DMS53 treated with DMSO at 0.1 percent for 48 hours (cell line): Measurements from ENCODE around the gene ABLIM3.
A peak's percentile ranks its signal among the peaks of the same experiment; 100 is the strongest.

Experiments
- DNase-seq: peaks from one replicate; lab custom pipeline; 2025; ENCODE audit not compliant: unreplicated experiment; lab: John Stamatoyannopoulos, UW

Gene ABLIM3

DNA sequence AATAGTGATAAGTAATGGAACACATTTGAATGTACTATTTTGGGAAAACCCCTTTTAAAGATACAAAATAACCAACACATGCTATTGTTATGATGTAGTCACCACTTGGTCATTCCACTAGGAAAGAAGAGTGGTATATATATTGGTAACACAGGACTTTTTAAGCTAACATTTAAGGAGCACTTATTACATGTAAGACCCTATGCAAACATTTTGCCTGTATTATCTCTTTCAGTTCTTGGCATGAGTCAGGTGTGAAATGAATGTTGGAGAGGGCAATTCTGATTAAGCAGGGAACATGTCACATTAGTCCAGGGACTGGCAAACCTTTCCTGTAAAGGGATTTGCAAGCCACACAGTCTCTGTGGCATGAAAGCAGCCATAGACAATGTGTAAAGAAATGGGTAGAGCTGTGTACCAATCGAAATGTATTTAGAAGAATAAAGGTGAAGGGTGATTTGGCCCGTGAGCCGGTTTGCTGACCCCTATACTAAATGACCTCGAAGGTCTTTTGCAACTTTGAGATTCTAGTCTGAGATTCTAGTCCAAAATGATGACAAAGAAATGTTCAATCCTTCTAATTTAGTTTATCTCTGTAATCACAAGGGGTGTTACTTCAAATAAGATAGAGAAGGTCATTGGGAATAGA lies 15.3 kb downstream of the ABLIM3 start:
- no peak for DNase-seq

GRCh38 chr5:149157330-149157729 lies 16.0 kb downstream of the ABLIM3 start:
- no peak for DNase-seq

DNA sequence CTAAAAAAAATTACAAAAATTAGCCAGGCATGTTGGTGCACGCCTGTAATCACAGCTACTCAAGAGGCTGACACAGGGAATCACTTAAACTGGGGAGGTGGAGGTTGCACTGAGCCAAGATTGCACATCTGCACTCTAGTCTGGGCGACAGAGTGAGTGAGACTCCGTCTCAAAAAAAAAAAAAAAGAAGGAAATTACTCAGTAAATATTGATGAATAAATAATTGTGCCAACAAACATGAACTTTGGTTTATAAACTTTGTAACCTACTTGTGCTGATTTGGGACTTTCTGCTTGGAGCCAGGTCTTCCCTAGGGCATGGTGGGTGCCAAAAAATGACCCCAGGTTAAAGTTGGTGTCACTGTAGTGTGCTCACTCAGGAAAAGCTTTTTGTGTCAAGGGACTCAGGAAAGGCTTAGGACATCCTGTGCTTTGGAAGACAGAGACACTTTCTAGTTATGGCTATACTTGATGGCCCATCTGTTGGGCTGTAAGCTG lies 19.0 kb downstream of the ABLIM3 start:
- DNase-seq: no peak

- peak; percentile 58 for DNase-seq
Measured at GRCh38 chr5:149161026-149161687, 19.9 kb downstream of the ABLIM3 start.

DNA sequence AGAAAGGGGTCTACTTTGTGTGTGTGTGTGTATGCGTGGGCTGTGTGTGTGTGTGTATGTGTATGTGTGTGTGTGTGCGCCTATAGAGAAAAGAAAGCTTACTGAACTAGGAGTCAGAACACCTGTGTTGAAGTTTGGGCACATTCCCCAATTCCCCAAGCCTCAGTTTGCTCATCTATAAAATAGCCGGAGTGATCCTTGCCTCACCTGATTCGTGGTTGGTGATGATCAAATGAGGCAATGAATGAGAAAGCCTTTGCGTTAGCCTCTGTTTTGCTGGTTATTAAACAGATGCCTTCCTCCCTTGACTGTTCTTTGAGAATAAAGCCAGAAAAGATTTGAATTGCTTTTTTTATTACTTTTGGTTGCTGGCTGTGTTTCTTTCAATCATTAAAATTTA lies 20.6 kb downstream of the ABLIM3 start:
- no peak for DNase-seq

GRCh38 chr5:149162401-149163084 lies 21.2 kb downstream of the ABLIM3 start:
- no peak for DNase-seq

DNA sequence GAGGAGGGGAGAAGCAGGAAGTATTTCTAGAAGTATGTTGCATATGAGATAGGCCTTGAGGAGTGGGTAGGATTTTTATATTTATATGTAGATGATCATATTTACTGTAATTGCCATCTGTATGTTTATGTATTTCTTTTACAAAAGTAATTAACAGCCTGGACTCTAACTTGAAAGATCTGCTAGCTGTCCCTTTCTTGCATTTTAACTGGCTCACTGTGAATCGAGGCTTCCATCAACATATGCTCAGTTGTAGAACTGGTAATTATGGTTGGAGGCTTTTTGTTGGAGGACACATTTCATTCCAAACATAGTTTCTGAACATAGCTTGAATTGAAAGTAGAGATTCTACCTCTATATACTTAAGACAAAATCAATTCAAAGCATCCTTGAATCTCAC lies 23.4 kb downstream of the ABLIM3 start:
- no peak for DNase-seq

DNA sequence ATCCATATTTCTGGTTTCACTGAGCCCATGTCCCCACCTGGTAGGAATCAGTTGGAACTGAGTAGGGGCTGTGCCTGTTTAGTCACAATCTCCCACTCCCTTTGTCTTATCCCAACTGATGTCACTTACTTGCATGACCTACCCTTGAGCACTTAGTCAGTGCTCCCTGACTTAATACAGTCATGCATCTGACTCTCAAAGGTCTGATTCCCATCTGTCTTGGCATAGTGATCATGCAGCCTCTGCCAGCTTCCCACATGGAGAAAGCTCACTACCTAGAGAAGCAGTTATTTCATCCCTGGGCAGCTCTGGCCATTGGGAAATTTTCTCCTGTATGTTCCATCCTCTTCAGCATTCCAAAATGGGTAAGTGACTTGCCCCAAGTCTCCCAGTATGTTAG lies 24.8 kb downstream of the ABLIM3 start:
- DNase-seq: no peak

- no peak for DNase-seq
Measured at GRCh38 chr5:149166591-149167100, 25.4 kb downstream of the ABLIM3 start.

GRCh38 chr5:149168276-149168906 lies 27.1 kb downstream of the ABLIM3 start:
- no peak for DNase-seq

- DNase-seq: no peak
Measured at GRCh38 chr5:149170299-149170698, 29.0 kb downstream of the ABLIM3 start.

DNA sequence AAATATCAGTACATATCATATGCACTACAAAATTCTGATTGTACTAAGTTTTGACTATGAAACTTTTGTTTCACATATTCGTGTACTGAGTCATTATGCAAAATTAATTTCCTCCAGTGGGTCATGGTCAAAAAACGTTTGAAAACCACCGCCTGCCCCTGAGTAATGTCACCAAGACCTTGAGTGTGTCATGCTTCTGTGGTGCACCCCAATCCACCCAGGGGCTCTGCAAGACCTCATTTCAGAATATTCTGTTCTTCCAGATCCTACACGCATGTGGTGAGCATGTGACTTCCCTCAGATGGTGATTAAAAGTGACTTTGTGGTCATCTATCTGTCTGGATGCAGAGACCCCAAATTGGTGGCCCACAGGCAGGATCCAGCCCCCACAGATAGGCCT lies 31.0 kb downstream of the ABLIM3 start:
- no peak for DNase-seq

GRCh38 chr5:149172709-149173505 lies 31.6 kb downstream of the ABLIM3 start:
- no peak for DNase-seq

DNA sequence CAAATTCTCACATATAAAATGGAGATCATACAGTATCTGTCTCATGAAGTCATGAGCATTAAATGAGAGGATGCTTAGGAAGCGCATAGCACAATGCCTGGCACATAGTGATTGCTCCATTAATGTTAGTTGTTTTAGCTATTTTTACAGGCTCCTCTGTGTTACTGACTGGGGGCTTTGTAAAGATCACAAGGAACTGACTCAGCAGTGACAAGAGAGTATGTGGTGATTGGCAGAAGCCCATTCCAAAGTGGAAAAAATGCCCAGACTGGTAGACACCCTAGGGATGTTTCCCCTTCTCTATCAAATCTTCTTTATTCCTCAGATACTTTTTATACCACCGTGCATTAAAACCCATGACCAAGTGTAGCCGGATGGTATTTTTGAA lies 33.5 kb downstream of the ABLIM3 start:
- no peak for DNase-seq

- no peak for DNase-seq
Measured at GRCh38 chr5:149175346-149176105, 34.2 kb downstream of the ABLIM3 start.

DNA sequence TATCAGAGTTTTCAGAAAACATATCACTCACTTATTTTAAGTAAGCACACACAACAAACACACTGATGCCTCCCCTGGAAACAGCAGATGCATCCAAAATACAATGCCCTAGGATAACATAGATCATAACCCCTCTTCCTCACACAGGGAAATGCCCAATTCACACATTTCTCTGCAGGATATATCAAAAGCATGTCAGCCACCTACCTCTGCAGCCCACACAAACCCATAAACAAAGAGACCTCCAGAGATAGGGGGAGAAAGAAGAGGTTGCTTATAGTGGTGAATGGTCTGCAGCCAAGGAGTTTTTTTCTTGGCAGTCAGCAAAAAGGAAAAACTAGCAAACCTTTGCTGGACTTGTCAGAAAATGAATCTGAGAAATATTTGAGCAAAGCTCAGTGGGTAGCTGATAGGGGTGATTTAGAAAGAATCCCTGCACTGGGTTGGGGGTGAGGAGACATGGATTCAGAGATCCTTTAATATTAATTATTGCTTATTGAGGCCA lies 36.1 kb downstream of the ABLIM3 start:
- no peak for DNase-seq

GRCh38 chr5:149177911-149178565 lies 36.7 kb downstream of the ABLIM3 start:
- no peak for DNase-seq

DNA sequence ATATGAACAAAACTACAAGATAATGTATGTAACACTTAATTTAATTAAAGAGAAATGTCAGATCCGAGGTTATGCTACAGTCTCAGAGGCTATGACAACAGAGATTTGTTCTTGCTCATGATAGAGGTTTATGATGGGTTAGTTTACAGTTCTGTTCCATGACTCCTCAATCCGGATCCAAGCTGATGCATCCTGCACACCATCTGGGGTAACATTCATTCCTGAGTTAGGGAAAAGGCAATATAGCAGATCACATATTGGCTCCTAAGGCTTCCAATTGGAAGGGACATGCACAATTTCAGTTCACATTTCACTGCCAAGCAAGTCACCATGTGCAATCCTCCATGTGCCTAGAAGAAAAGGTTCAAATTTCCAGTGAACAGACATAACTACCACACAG lies 40.4 kb downstream of the ABLIM3 start:
- no peak for DNase-seq

GRCh38 chr5:149182241-149182640 lies 40.9 kb downstream of the ABLIM3 start:
- DNase-seq: no peak
